Prostate gland (tissue), 2 donors: ENCODE data around the gene RNF225.

Experiments used
- CTCF ChIP-seq, 4 experiments: fragments of 200-600 bp in 2 of 4; fragments of 450-650 bp in 2 of 4; sonication (generic) in 2 of 4; IDR thresholded peaks; 1 replicate in 3 of 4; 2 replicates in 1 of 4; pipeline ENCODE4 v1.5.1; 2016 to 2019; ENCODE audit warnings: antibody characterized with exemption in 4 of 4, mild to moderate bottlenecking in 2 of 4, moderate library complexity in 2 of 4
- POLR2A ChIP-seq: fragments of 450-650 bp; IDR thresholded peaks from one replicate; pipeline ENCODE4 v1.6.1; 2016; ENCODE audit warnings: antibody characterized with exemption, mild to moderate bottlenecking

GRCh38 chr19:58366585-58367430 lies 28.6 kb upstream of the RNF225 start:
- no peak for TF ChIP-seq CTCF (IDR thresholded peaks at IDR 0.05)
- TF ChIP-seq POLR2A = no peak
